H9 (cell line): Measurements from ENCODE around the gene HSPBP1. TPM values are rescaled to one million over a fixed set of nuclear protein-coding genes. Genes with fewer than 3 reads are reported as not detected.

ENCODE experiments used
- DNase-seq: peaks from one replicate; pipeline ENCODE4 v3.0.0-alpha.2; 2017
- H2AFZ ChIP-seq: one replicate; pipeline ENCODE4 v1.6.1; 2013; ENCODE audit warnings: mild to moderate bottlenecking, low read length, control low read depth, moderate library complexity
- H2AK5ac ChIP-seq: 2 replicates; pipeline ENCODE4 v1.6.1; 2013; ENCODE audit warnings: low read length, control low read depth, mixed read lengths; ENCODE audit not compliant: insufficient read length
- H2BK120ac ChIP-seq: one replicate; pipeline ENCODE4 v1.6.1; 2013; ENCODE audit warnings: low read depth, mild to moderate bottlenecking, low read length, control low read depth, inconsistent platforms; ENCODE audit not compliant: poor library complexity, severe bottlenecking
- H2BK12ac ChIP-seq: 2 replicates; pipeline ENCODE4 v1.6.1; 2013; ENCODE audit warnings: low read length, control low read depth, mixed read lengths, low read depth; ENCODE audit not compliant: insufficient read length
- H2BK15ac ChIP-seq: 2 replicates; pipeline ENCODE4 v1.6.1; 2013; ENCODE audit warnings: low read depth, low read length, control low read depth
- H2BK20ac ChIP-seq: one replicate; pipeline ENCODE4 v1.6.1; 2013; ENCODE audit warnings: low read depth, mild to moderate bottlenecking, low read length, control low read depth, inconsistent platforms; ENCODE audit not compliant: poor library complexity, severe bottlenecking
- H2BK5ac ChIP-seq: 2 replicates; pipeline ENCODE4 v1.6.1; 2013; ENCODE audit warnings: low read length, control low read depth, mixed read lengths; ENCODE audit not compliant: insufficient read length
- H3K14ac ChIP-seq: 2 replicates; pipeline ENCODE4 v1.6.1; 2013; ENCODE audit warnings: low read length, control low read depth; ENCODE audit not compliant: insufficient read depth
- H3K18ac ChIP-seq: 2 replicates; pipeline ENCODE4 v1.6.1; 2013; ENCODE audit warnings: low read depth, mild to moderate bottlenecking, mixed read lengths, low read length, control low read depth; ENCODE audit not compliant: insufficient read length
- H3K23ac ChIP-seq: 2 replicates; pipeline ENCODE4 v1.6.1; 2013; ENCODE audit warnings: low read length, control low read depth, mixed read lengths, low read depth; ENCODE audit not compliant: insufficient read length
- H3K23me2 ChIP-seq: 2 replicates; pipeline ENCODE4 v1.6.1; 2013; ENCODE audit warnings: low read depth, mild to moderate bottlenecking, mixed read lengths, low read length, control low read depth; ENCODE audit not compliant: insufficient read length, poor library complexity, severe bottlenecking
- H3K27ac ChIP-seq: 2 replicates; pipeline ENCODE4 v1.5.1; 2013; ENCODE audit warnings: low read length, control low read depth, mixed read lengths, low read depth; ENCODE audit not compliant: insufficient read length
- H3K27me3 ChIP-seq: 2 replicates; pipeline ENCODE4 v1.6.1; 2013; ENCODE audit warnings: low read length, control low read depth, inconsistent platforms; ENCODE audit not compliant: insufficient read depth
- H3K4ac ChIP-seq: 2 replicates; pipeline ENCODE4 v1.6.1; 2013; ENCODE audit warnings: low read depth, mild to moderate bottlenecking, control low read depth, inconsistent platforms, low read length, moderate library complexity
- H3K4me1 ChIP-seq: 2 replicates; pipeline ENCODE4 v1.6.1; 2013; ENCODE audit warnings: low read length, control low read depth, inconsistent platforms; ENCODE audit not compliant: insufficient read depth
- H3K4me2 ChIP-seq: 2 replicates; pipeline ENCODE4 v1.6.1; 2013; ENCODE audit warnings: low read length, control low read depth, mixed read lengths; ENCODE audit not compliant: insufficient read length, insufficient read depth
- H3K56ac ChIP-seq: 2 replicates; pipeline ENCODE4 v1.6.1; 2013; ENCODE audit warnings: low read depth, mild to moderate bottlenecking, mixed read lengths, low read length, control low read depth; ENCODE audit not compliant: insufficient read length
- H3K79me1 ChIP-seq: 2 replicates; pipeline ENCODE4 v1.6.1; 2013; ENCODE audit warnings: low read depth, mild to moderate bottlenecking, moderate library complexity, low read length, control low read depth, inconsistent platforms; ENCODE audit not compliant: insufficient read depth, poor library complexity, severe bottlenecking
- H3K79me2 ChIP-seq: 2 replicates; pipeline ENCODE4 v1.6.1; 2013; ENCODE audit warnings: low read length, control low read depth, inconsistent platforms; ENCODE audit not compliant: insufficient read depth
- H3K9ac ChIP-seq: 2 replicates; pipeline ENCODE4 v1.6.1; 2013; ENCODE audit warnings: low read length, control low read depth, mixed read lengths; ENCODE audit not compliant: insufficient read length; ENCODE audit errors: extremely low read depth
- H3K9me3 ChIP-seq: one replicate; pipeline ENCODE4 v1.6.1; 2013; ENCODE audit warnings: low read depth, low read length, inconsistent platforms; ENCODE audit not compliant: control insufficient read depth
- H3T11ph ChIP-seq: one replicate; pipeline ENCODE4 v1.6.1; 2013; ENCODE audit warnings: mild to moderate bottlenecking, low read length, control low read depth, inconsistent platforms
- H4K20me1 ChIP-seq: one replicate; pipeline ENCODE4 v1.6.1; 2013; ENCODE audit not compliant: control insufficient read depth, insufficient read length, insufficient read depth
- H4K5ac ChIP-seq: 2 replicates; pipeline ENCODE4 v1.6.1; 2013; ENCODE audit warnings: low read depth, mild to moderate bottlenecking, mixed read lengths, low read length, control low read depth; ENCODE audit not compliant: insufficient read length
- H4K8ac ChIP-seq: replicated peaks from 2 replicates; pipeline ENCODE4 v1.6.1; 2013; ENCODE audit warnings: low read length, control low read depth, mixed read lengths, low read depth; ENCODE audit not compliant: insufficient read length
- H4K91ac ChIP-seq: 2 replicates; pipeline ENCODE4 v1.6.1; 2013; ENCODE audit warnings: low read depth, mild to moderate bottlenecking, moderate library complexity, mixed read lengths, low read length, control low read depth; ENCODE audit not compliant: insufficient read length
- H3K27ac Mint-ChIP-seq, 3 experiments: 2 replicates in 2 of 3; 3 replicates in 1 of 3; pipeline ENCODE4 v1.8.0; 2020 to 2021; ENCODE audit warnings: mixed read lengths in 3 of 3, mild to moderate bottlenecking in 1 of 3, moderate library complexity in 1 of 3
- H3K27me3 Mint-ChIP-seq: 2 replicates; pipeline ENCODE4 v1.8.0; 2021; ENCODE audit warnings: low read depth, mild to moderate bottlenecking, moderate library complexity, mixed read lengths
- H3K36me3 Mint-ChIP-seq, 3 experiments: 2 replicates in 2 of 3; 3 replicates in 1 of 3; pipeline ENCODE4 v1.8.0; 2020 to 2021; ENCODE audit warnings: low read depth in 3 of 3, mixed read lengths in 3 of 3; ENCODE audit not compliant: insufficient read depth in 1 of 3
- H3K4me1 Mint-ChIP-seq, 2 experiments: 2 replicates each; pipeline ENCODE4 v1.8.0; 2020; ENCODE audit warnings: mixed read lengths in 2 of 2
- H3K4me3 Mint-ChIP-seq, 2 experiments: 2 replicates in 1 of 2; 3 replicates in 1 of 2; pipeline ENCODE4 v1.8.0; 2020 to 2021; ENCODE audit warnings: mild to moderate bottlenecking in 2 of 2, mixed read lengths in 2 of 2, moderate library complexity in 1 of 2
- H3K9me3 Mint-ChIP-seq, 2 experiments: 2 replicates in 1 of 2; 3 replicates in 1 of 2; pipeline ENCODE4 v1.8.0; 2020; ENCODE audit warnings: mild to moderate bottlenecking in 2 of 2, mixed read lengths in 2 of 2, moderate library complexity in 1 of 2
- CTCF ChIP-seq: fragments of 200-600 bp; sonication (generic); conservative IDR thresholded peaks from 3 replicates; pipeline ENCODE4 v1.8.0; 2021; ENCODE audit warnings: antibody characterized with exemption, mild to moderate bottlenecking
- WGBS: extraction: QIAGEN DNeasy Blood & Tissue Kit; methylation state at CpG from one replicate; pipeline ENCODE4 v1.1.7; 2013; ENCODE audit warnings: missing lambda C conversion rate, low lambda C conversion rate, mixed read lengths; ENCODE audit not compliant: insufficient read length; ENCODE audit errors: extremely low coverage; 5-methylcytosine and 5-hydroxymethylcytosine counted together
- total RNA-seq: library from RNA; stranded (reverse); gene quantifications from 2 replicates; pipeline ENCODE4 v1.2.1, GENCODE V29; 2021

Gene HSPBP1
- total RNA-seq, 1 experiment from 2014 or later, result 47.4 TPM

GRCh38 chr19:55277494-55277893 is 2.4 kb downstream of the HSPBP1 start:
- peaks cover 12 to 15% of the 10 kb centered on the region in 2 experiments for H3K4me1 Mint-ChIP-seq
- Histone ChIP-seq H2AK5ac (no peak overlapping the region), H3K14ac (no peak overlapping the region), H3K27ac (no peak overlapping the region), H3K23me2 (peaks cover 4% of the 10 kb centered on the region), H3K56ac (no peak overlapping the region), H3K27me3 (no peaks in the 10 kb centered on the region), H2BK5ac (no peak overlapping the region), H4K91ac (no peak overlapping the region), H3K4ac (no peak overlapping the region), H3K4me1 (no peaks in the 10 kb centered on the region; the same call in 1 of the 2 replicates), H3K4me2 (no peak overlapping the region), H3K23ac (no peak overlapping the region), H4K5ac (no peak overlapping the region), H3K79me2 (no peaks in the 10 kb centered on the region), H4K20me1 (no peaks in the 10 kb centered on the region), H3K9me3 (no peaks in the 10 kb centered on the region), H4K8ac (no peak overlapping the region), H2BK15ac (no peak overlapping the region), H2AFZ (no peak overlapping the region), H2BK20ac (no peak overlapping the region), H2BK12ac (no peak overlapping the region), H3K9ac (no peak overlapping the region), H3K18ac (no peak overlapping the region), H3T11ph (no peak overlapping the region), H2BK120ac (no peak overlapping the region), H3K79me1 (no peaks in the 10 kb centered on the region)
- WGBS, result no CpG with 5 or more reads among the region's 17 CpGs
- H3K4me3 Mint-ChIP-seq, result peak overlapping the region in 1 of 2 experiments; percentile 43; a peak in 1 of 5 replicates
- TF ChIP-seq CTCF, result no peak
- no peak overlapping the region for H3K27ac Mint-ChIP-seq
- H3K27me3 Mint-ChIP-seq, result no peaks in the 10 kb centered on the region
- no peak for DNase-seq
- H3K36me3 Mint-ChIP-seq, result peaks cover 5 to 20% (median 15%) of the 10 kb centered on the region in 3 experiments; a peak in 6 of 7 replicates
- H3K9me3 Mint-ChIP-seq, result no peaks in the 10 kb centered on the region
